T-helper 1 cell (primary cell): ENCODE data around the gene PTPRC.

ENCODE experiments used
- DNase-seq, 5 donors: peaks; one replicate each; pipeline ENCODE4 v3.0.0-alpha.2; 2012 to 2020

The PTPRC gene

GRCh38 chr1:198763298-198763714 is 124.5 kb downstream of the PTPRC start:
- no peak for DNase-seq

- DNase-seq: no peak
These were observed 125.9 kb downstream of the PTPRC start for GRCh38 chr1:198764748-198765147.

- DNase-seq: no peak
These were observed 126.6 kb downstream of the PTPRC start for GRCh38 chr1:198765416-198765815.

GRCh38 chr1:198771563-198772153 is 132.8 kb downstream of the PTPRC start:
- peak in 1 of 5 donors; percentile 47 for DNase-seq

- no peak for DNase-seq
These were observed 133.8 kb downstream of the PTPRC start for GRCh38 chr1:198772626-198773025.

GRCh38 chr1:198773030-198773429 is 134.2 kb downstream of the PTPRC start:
- no peak for DNase-seq

- no peak for DNase-seq
These were observed 134.7 kb downstream of the PTPRC start for GRCh38 chr1:198773523-198773922.

- DNase-seq: no peak
These were observed 135.6 kb downstream of the PTPRC start for GRCh38 chr1:198774421-198774820.

GRCh38 chr1:198775606-198776005 is 136.8 kb downstream of the PTPRC start:
- no peak for DNase-seq

- DNase-seq: no peak
These were observed 137.8 kb downstream of the PTPRC start for GRCh38 chr1:198776602-198777029.

GRCh38 chr1:198778049-198778448 is 139.2 kb downstream of the PTPRC start:
- no peak for DNase-seq

GRCh38 chr1:198780376-198780775 is 141.5 kb downstream of the PTPRC start:
- DNase-seq: no peak

- DNase-seq: peak in 1 of 5 donors; percentile 9
These were observed 149.8 kb downstream of the PTPRC start for GRCh38 chr1:198788561-198789064.

GRCh38 chr1:198793714-198794113 is 154.9 kb downstream of the PTPRC start:
- no peak for DNase-seq

- no peak for DNase-seq
These were observed 155.7 kb downstream of the PTPRC start for GRCh38 chr1:198794498-198794897.

- DNase-seq: no peak
These were observed 158.8 kb downstream of the PTPRC start for GRCh38 chr1:198797656-198798055.

GRCh38 chr1:198798923-198799386 is 160.1 kb downstream of the PTPRC start:
- DNase-seq: no peak

GRCh38 chr1:198805498-198806151 is 166.8 kb downstream of the PTPRC start:
- no peak for DNase-seq

GRCh38 chr1:198806861-198807260 is 168.0 kb downstream of the PTPRC start:
- no peak for DNase-seq
